ENCODE results near the gene STX7. TPM values are rescaled to one million over a fixed set of nuclear protein-coding genes. Genes with fewer than 3 reads are reported as not detected.
A peak's percentile ranks its signal among the peaks of the same experiment; 100 is the strongest.

Gene STX7
- total and polyA plus RNA-seq, 12 donors: 4.5 to 61.7 (median 37.6) TPM

GRCh38 chr6:132401618-132402285 lies 111.2 kb downstream of the STX7 start:
- no peak for DNase-seq
- peak overlapping the region in 2 of 4 donors; percentile 66 to 70 for H3K4me3 ChIP-seq
- H3K27me3 ChIP-seq: no peaks in the 10 kb centered on the region
- intact Hi-C loops (cut with DNase I): no loop called here
- no peaks in the 10 kb centered on the region for H3K36me3 ChIP-seq (replicated peaks in 1 of 2)
- no peaks in the 10 kb centered on the region for H3K9me3 ChIP-seq (replicated peaks in 1 of 3)
- H3K27ac ChIP-seq: peak overlapping the region in 3 of 5 donors; percentile 45 to 69 (median 54)
- WGBS, 4 donors: 8 to 13% (median 11%) methylated on average over 32 to 35 of the region's 35 CpGs
- H3K4me1 ChIP-seq (replicated peaks in 1 of 2): peaks cover 0 to 4% of the 10 kb centered on the region in 2 donors
- peak in 1 of 2 donors; percentile 25 for TF ChIP-seq POLR2A (IDR thresholded peaks at IDR 0.05)
- no peak for TF ChIP-seq CTCF (IDR thresholded peaks at IDR 0.05)

GRCh38 chr6:132400883-132401617 lies 111.9 kb downstream of the STX7 start, which contains the start of gene MOXD1:
TSS of gene MOXD1 (minus strand) at chr6:132401475. CDS start at chr6:132401426, 49 bp downstream.
- intact Hi-C loops (cut with DNase I): no loop called here
- Histone ChIP-seq H3K27me3 (no peaks in the 10 kb centered on the region), H3K4me3 (peak within 1 kb of the TSS in 2 of 4 donors; percentile 66 to 70), H3K9me3 (replicated peaks in 1 of 3) (no peaks in the 10 kb centered on the region), H3K27ac (peak within 1 kb of the TSS in 3 of 5 donors; percentile 45 to 69 (median 54)), H3K36me3 (replicated peaks in 1 of 2) (no peaks in the 10 kb centered on the region), H3K4me1 (replicated peaks in 1 of 2) (peaks cover 0 to 4% of the 10 kb centered on the region in 2 donors)
- TF ChIP-seq POLR2A (IDR thresholded peaks at IDR 0.05): peak in 1 of 2 donors; percentile 37
- TF ChIP-seq CTCF (IDR thresholded peaks at IDR 0.05): peak in 3 of 6 experiments; percentile 13 to 42 (median 18)
- DNase-seq: peak; percentile 50 to 69 (median 61)
- 0 to 1% (median 1%) methylated on average over 7 to 87 of the region's 87 CpGs; no CpG with 5 or more reads in 1 of the 4 donors for WGBS, 4 donors

- DNase-seq: no peak
- TF ChIP-seq CTCF (IDR thresholded peaks at IDR 0.05) (no peak), POLR2A (IDR thresholded peaks at IDR 0.05) (no peak)
- H3K9me3 ChIP-seq (replicated peaks in 1 of 3): peaks cover 0 to 3% (median 0%) of the 10 kb centered on the region in 3 donors
- no peaks in the 10 kb centered on the region for H3K36me3 ChIP-seq (replicated peaks in 1 of 2)
- H3K4me1 ChIP-seq (replicated peaks in 1 of 2): peaks cover 0 to 4% of the 10 kb centered on the region in 2 donors
- no peaks in the 10 kb centered on the region for H3K27me3 ChIP-seq
- peak overlapping the region in 3 of 5 donors; percentile 45 to 69 (median 54) for H3K27ac ChIP-seq
- 18 to 26% (median 23%) methylated on average over 9 to 11 of the region's 11 CpGs for WGBS, 4 donors
- intact Hi-C loops (cut with DNase I): no loop called here
- H3K4me3 ChIP-seq: peak overlapping the region in 2 of 4 donors; percentile 66 to 70
Observed at GRCh38 chr6:132400555-132400882, 112.4 kb downstream of the STX7 start.

GRCh38 chr6:132399376-132400074 lies 113.4 kb downstream of the STX7 start:
- WGBS, 4 donors: 81 to 84% (median 82%) methylated on average over 4 of the region's 4 CpGs
- Histone ChIP-seq H3K4me3 (peak overlapping the region in 1 of 4 donors; percentile 9), H3K27me3 (no peaks in the 10 kb centered on the region), H3K9me3 (replicated peaks in 1 of 3) (peaks cover 0 to 12% (median 4%) of the 10 kb centered on the region in 3 donors), H3K4me1 (replicated peaks in 1 of 2) (peaks cover 0 to 4% of the 10 kb centered on the region in 2 donors), H3K27ac (no peak overlapping the region), H3K36me3 (replicated peaks in 1 of 2) (no peaks in the 10 kb centered on the region)
- intact Hi-C loops (cut with DNase I): loop anchor here (10.0 kb wide), 1 partner anchor 95 kb away; no protein-coding TSS in a partner anchor
- TF ChIP-seq POLR2A (IDR thresholded peaks at IDR 0.05) (no peak), CTCF (IDR thresholded peaks at IDR 0.05) (no peak)
- no peak for DNase-seq
